ENCODE results near the gene PCED1B.
"Not testable (repeated sequence)": the region's sequence is repeated elsewhere in the genome, so short reads cannot be mapped to it uniquely, and the experiment has no call there.

PCED1B gene

GRCh38 chr12:47126246-47126645, 46.8 kb downstream of the PCED1B start:
- DNase-seq, result no peak

- DNase-seq, result no peak
Observed at GRCh38 chr12:47131011-47131410, 51.6 kb downstream of the PCED1B start.

GRCh38 chr12:47134005-47134404, 54.6 kb downstream of the PCED1B start:
- DNase-seq, result no peak

DNA sequence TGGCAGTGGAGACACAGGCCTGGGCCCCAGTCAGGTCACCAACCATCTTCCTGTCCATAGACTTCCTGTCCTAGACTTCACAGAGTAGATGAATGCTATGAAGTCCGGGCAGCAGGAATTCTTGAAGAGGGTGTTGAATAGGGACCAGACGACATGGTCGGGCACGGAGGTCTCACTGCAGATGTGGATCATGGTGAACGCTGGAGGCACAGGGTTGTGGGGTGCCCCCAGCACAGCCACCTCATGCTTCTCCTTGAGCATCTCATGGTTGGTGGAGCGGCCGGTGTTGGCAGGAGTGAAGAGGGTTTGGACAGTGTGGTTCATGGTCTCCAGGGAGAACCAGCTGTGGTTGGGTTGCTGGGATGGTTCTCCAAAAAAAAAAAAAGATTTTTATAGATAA, 56.2 kb downstream of the PCED1B start:
- DNase-seq, result no peak

DNA sequence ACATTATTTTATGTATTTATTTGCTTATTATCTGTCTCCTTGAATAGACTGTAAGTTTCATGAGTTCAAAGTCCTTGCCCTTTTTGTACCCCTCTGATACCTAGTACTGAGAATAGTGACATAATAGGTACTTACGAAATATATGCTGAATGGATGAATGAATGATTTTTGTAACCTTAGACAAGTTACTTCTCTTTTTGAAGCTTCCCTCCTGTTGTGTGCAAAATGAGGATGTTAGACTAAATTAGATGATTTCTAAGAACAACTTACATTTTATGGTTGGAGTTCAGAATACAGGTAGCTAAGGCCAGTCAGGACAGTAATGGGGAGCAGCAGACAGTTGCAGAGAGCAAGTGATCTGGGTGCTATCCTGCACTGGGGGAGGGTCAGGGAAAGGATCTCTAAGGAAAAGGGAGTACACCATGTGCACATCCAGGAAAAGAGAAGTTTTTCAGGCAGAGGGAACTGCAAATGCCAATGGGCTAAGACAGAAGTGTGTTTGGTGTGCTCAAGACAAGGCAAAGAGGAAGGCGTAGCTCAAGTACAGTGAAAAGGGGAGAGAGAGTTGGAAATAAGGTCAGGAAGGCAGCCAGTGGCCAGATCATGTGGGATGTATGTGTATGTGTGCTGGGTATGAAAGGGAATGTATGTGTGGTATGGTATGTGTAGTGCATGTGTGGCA, 59.7 kb downstream of the PCED1B start:
- DNase-seq, result no peak

GRCh38 chr12:47141459-47141858, 62.0 kb downstream of the PCED1B start:
- no peak for DNase-seq

DNA sequence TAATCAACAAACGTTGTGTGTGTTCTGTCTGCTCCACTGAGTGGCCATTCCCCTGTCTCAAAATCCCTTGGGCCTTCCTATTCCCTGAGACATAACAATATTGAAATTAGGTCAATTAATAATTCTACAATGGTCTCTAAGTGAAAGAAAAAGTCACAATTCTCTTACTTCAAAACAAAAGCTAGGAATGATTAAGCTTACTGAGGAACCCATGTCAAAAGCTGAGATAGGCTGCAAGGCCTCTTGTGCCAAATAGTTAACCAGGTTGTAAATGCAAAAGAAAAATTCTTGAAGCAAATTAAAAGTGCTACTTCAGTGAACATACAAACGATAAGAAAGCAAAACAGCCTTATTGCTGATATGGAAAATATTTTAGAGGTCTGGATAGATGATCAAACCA, 65.3 kb downstream of the PCED1B start:
- DNase-seq, result no peak

DNA sequence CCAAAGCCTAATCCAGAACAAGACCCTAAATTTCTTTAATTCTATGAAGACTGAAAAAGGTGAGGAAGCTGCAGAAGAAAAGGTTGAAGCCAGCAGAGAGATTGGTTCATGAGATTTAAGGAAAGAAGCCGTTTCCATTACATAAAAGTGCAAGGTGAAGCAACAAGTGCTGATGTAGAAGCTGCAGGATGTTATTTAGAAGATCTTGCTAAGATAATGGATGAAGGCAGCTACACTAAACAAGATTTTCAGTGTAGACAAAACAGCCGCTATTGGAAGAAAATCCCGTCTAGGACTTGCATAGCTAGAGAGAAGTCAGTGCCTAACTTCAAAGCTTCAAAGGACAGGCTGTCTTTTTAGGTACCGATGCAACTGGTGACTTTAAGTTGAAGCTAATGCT, 65.8 kb downstream of the PCED1B start:
- no peak for DNase-seq

- DNase-seq, result no peak
Observed at GRCh38 chr12:47147739-47148138, 68.3 kb downstream of the PCED1B start.

DNA sequence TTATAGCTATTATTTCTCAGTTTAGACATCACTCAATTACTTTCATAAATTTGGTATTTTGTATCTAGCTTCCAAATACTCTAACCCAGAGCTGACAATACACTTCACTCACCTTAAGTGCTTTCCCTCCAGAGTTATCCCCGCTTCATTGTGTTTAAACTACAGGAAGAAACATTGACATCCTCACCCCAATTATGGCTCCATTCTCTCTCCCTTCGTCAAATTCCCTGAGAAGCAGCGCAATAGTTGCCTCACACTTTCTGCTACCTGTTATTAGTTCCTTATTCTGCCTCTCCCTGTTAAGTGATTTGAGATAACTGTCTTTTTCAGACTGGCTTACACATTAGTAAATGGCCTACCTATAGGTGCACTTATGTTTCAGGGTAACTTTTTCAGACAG, 69.7 kb downstream of the PCED1B start:
- no peak for DNase-seq

GRCh38 chr12:47152095-47152494, 72.7 kb downstream of the PCED1B start:
- DNase-seq, result no peak

DNA sequence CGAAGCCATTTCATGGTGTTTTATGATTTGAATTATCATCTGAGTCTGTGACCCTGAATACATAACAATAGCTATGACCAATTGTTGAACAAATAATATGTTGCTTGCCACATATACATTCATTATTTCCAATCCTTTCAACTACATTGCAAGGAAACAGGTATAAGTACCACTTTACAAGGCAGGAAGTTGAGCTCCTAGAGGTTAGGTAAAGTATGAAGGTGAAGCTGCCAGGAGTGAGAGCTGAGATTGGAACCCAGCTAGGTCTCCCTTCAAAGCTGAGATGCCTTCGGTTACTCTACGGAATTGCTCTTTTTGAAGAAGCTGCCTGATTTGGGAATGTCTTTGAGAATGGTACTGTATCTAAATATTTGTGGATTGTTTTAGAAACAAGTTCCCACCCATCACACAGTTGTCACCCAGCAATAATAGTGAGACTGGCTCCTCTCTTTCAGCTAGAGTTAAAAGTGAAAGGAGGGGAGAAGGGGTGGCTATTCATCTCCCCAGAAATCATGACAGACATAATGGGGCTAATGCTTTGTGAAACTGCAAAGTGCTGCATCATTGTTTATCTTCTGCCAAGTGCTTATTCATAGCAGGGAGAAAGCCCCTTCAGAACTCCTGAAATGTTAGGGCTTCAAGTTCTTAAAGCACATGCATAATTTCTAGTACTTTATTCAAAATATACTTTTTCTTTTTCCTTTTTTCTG, 76.2 kb downstream of the PCED1B start:
- no peak for DNase-seq

GRCh38 chr12:47156167-47156736, 76.8 kb downstream of the PCED1B start:
- DNase-seq, result no peak

GRCh38 chr12:47158792-47159191, 79.4 kb downstream of the PCED1B start:
- DNase-seq, result no peak

DNA sequence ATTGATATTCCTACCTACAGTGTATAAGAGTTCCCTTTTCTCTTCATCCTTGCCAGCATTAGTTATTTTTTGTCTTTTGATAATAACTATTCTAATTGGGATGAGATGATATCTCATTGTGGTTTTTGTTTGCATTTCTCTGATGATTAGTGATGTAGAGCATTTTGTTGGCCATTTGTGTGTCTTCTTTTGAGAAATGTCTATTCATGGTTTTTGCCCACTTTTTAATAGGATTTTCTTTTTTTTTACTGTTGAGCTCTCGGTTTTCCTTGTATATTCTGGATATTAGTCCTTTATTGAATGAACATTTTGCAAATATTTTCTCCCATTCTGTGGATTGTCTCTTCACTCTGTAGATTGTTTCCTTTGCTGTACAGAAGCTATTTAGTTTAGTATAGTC, 79.9 kb downstream of the PCED1B start:
- no peak for DNase-seq

DNA sequence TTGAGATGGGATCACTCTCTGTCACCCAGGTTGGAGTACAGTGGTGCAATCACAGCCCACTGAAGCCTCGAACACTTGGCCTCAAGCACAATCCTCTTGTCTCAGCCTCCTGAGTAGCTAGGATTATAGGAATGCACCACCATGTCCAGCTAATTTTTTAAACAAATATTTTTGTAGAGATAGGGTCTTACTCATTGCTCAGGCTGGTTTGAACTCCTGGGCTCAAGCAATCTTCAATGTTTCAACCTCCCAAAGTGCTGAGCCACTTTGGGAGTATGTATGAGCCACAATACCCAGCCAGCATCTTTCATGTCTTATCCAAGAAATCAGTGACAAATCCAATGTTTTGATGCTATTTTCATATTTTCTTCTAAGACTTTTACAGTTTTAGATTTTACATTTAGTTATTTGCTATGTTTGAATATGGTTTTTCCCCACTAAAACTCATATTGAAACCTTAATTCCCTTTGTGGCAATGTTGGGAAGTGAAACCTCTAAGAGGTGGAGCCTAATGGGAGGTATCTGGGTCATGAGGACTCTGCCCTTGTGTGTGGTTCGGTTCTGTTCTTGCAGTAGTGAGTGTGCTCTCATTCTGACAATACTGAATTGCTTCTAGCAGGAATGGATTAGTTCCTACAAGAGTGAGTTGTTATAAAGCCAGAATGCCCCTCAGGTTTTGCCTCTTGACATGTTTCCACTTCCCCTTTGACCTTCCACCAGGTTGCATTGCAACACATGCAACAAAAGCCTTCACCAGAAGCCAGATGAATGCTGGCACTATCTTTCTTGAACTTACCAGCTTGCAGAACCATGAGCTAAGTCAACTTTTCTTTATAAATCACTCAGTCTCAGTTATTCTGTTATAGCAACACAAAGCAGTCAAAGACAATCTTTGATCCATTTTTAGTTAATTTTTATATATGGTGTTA, 81.2 kb downstream of the PCED1B start:
- DNase-seq, result no peak

DNA sequence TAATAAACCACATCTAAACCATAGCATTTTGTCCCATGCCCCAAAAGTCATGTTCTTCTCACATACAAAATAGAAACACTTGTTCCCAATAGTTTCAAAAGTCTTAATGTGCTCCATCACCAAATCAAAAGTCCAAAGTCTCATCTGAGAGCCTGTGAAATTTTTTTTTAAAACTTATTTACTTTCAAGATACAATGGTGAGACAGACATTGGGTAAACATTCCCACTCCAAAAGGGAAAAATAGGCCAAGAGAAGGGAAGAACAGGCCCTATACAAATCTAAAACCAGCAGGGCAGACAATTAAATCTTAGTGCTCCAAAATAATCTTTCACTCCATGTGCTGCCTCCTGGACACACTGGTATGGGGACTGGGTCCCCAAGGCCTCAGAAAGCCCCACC, 84.7 kb downstream of the PCED1B start:
- DNase-seq, result no peak

DNA sequence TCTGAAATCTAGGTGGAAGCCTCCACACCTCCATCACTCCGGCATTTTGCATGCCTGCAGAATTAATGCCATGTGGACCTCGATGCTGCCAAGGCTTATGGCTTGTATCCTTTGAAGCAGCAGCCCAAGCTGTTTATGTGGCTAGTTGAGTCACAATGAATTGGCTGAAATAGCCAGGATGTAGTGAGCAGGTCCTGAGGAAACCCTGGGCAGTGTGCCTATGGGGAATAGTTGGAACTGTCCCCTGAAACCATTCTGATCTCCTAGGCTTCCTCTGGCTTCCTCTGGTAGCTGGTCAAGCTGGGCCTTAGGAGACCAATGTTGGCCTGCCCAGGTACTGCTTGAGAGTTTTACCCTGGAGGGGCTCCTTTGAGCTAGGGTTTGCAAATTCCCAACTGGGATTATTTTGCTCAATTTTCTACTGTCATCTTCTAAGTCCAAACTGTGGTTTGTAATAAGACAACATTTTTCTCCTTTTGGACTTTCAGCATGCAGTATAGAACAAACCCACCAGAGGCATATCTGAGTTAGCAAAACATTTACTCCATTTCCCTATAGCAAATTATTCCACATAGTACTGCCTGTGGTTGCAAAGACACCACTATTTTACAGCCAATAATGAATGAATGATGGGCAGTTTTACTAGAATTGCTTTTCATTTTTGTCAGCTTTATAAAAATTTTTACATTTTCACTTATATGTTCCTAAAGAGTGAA, 85.5 kb downstream of the PCED1B start:
- no peak for DNase-seq

DNA sequence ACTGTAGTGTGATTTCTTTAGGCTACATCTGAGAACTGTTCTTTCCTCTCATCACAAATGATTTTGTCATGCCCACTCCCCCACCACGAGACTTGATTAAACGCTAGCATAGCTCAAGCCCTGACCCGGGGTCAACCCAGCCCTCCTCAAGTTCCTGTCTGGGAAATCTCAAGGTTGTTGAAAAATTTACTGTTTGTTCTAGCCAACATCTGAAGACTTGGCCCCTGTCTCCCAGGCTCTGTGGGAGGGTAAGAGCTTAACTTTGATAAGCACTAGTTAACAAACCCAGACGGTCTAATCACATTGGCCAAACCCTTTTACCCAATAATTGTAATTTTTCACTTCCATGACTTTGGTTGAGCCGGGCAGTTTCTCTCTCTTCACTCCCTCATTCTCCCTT, 86.5 kb downstream of the PCED1B start:
- DNase-seq, result no peak

DNA sequence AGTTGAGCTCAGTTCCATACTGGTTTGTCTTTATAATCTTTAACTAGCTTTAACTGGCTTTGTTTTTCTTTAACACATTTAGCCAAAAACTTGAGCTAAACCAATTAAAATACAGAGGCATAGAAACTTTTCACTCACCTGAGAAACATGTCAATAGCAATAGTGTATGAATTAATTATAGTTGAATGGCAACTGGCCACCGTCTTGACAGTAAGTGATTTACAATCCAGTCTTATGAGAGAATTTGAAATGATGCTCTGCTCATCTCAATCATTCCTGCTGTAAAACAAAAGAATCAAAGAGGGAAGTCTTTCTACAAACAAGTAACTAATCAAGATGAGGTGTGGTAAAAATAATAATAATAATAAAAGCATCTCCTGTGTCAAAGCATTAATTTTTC, 86.9 kb downstream of the PCED1B start:
- DNase-seq, result no peak

DNA sequence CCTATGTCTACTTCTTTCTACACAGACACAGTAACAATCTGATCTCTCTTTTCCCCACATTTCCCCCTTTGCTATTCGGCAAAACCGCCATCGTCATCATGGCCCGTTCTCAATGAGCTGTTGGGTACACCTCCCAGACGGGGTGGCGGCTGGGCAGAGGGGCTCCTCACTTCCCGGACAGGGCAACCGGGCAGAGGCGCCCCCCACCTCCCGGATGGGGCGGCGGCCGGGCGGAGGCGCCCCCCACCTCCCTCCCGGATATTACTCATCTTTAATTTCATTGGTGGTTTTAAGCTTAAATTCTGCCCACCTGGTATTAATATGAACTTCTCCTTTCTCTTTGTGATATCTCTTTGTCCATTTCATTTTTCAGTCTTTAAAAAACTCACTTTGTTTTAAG, 90.9 kb downstream of the PCED1B start:
- DNase-seq, result not testable (repeated sequence)

DNA sequence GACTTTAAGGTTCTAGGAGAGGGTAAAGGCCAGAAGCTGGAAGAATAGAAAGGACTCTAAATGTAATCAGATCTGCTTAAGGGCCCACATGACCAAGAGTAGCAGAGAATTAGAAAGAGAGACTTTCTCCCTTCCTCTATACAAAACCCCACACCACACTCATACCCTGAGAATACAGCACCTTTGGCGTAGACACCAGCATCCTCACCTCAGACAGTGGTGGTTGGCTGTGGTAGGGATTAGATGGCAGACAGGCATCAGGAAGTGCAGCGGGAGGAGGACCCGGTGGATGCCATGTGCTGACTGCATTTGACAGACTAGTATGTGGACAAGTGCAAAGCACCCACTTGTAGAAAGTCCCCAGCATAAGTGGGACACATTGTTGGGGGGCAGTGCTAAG, 98.6 kb downstream of the PCED1B start:
- DNase-seq, result no peak
